Activated naive CD4-positive, alpha-beta T cell treated with anti-CD3 and anti-CD28 coated beads, Interleukin-2, amount 50 U/mL, for 24 hours (primary cell): ENCODE measurements around the gene UBXN2A.
"Not testable (repeated sequence)": the region's sequence is repeated elsewhere in the genome, so short reads cannot be mapped to it uniquely, and the experiment has no call there.

Source experiments
- H3K27ac Mint-ChIP-seq: one replicate; pipeline ENCODE4 v1.8.0; 2021; ENCODE audit warnings: mild to moderate bottlenecking, mixed read lengths
- H3K27me3 Mint-ChIP-seq: one replicate; pipeline ENCODE4 v1.8.0; 2021; ENCODE audit warnings: mixed read lengths
- H3K36me3 Mint-ChIP-seq: one replicate; pipeline ENCODE4 v1.8.0; 2021; ENCODE audit warnings: mixed read lengths
- H3K4me1 Mint-ChIP-seq: one replicate; pipeline ENCODE4 v1.8.0; 2021; ENCODE audit warnings: mixed read lengths
- H3K4me3 Mint-ChIP-seq: one replicate; pipeline ENCODE4 v1.8.0; 2021; ENCODE audit warnings: mild to moderate bottlenecking, mixed read lengths
- H3K9me3 Mint-ChIP-seq: one replicate; pipeline ENCODE4 v1.8.0; 2021; ENCODE audit warnings: mixed read lengths

The UBXN2A gene

GRCh38 chr2:23926290-23926749 lies 13.9 kb upstream of the UBXN2A start:
- Mint-ChIP-seq H3K36me3 (no peaks in the 10 kb centered on the region), H3K4me3 (peak overlapping the region; percentile 99), H3K27me3 (no peaks in the 10 kb centered on the region), H3K27ac (peak overlapping the region; percentile 99), H3K4me1 (peaks cover 53% of the 10 kb centered on the region), H3K9me3 (no peaks in the 10 kb centered on the region)

GRCh38 chr2:23926750-23927571 lies 13.3 kb upstream of the UBXN2A start, which contains the start of gene ATAD2B:
Gene ATAD2B (minus strand): TSS chr2:23927123. CDS start chr2:23926770, 353 bp downstream.
- Mint-ChIP-seq H3K27me3 (no peaks in the 10 kb centered on the region), H3K4me3 (peak within 1 kb of the TSS; percentile 99), H3K36me3 (no peaks in the 10 kb centered on the region), H3K4me1 (peaks cover 53% of the 10 kb centered on the region), H3K9me3 (no peaks in the 10 kb centered on the region), H3K27ac (peak within 1 kb of the TSS; percentile 99)

- Mint-ChIP-seq H3K27ac (no peak overlapping the region), H3K9me3 (no peaks in the 10 kb centered on the region), H3K36me3 (no peaks in the 10 kb centered on the region), H3K4me1 (peaks cover 10% of the 10 kb centered on the region), H3K4me3 (no peak overlapping the region), H3K27me3 (no peaks in the 10 kb centered on the region)
Measured at GRCh38 chr2:23934259-23934658, 6.0 kb upstream of the UBXN2A start.

DNA sequence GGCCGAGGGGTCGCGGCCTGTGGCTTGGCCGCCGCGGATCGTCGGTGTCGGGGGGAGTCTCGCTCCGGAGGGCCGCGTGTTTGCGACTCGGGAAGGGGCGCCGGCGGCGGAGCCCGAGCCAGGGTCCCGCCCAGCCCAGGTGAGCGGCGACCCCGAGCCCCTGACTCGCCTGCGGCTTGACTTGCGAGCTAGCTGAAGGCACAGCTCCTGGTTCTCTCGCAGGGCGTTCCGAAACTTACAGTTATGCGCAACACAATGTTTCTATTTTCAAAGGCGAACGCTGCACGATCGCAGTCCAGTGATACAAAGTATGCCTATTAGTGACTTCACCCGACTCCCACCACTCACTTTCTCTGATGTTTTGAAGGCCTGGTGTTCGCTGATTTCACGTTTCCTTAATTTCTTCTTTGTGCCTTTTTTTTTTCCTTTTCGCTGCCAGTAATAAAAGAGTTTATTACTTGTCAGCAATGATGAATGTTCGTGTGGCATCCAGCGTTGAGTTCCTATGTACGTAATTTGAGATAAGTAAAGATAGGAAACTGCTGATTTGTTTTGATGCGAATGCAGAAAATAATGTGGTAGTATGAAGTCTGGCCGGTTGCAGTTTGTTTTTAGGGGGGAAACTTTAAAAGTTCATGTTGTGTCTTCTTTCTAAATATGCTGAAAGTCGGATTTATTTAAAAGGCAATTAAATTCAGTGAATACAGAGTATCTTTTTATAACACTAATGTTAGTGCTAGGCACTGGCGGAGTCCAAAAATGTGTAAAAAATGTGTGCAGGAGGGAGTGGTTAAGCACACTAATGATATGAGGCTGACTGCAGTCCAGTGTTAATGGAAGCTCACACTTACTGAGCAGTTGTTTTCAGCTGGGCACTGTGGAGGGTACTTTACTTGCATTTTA lies 706 bp downstream of the UBXN2A start:
- Mint-ChIP-seq H3K4me3 (peak overlapping the region; percentile 86), H3K27me3 (no peaks in the 10 kb centered on the region), H3K36me3 (no peaks in the 10 kb centered on the region), H3K4me1 (peaks cover 30% of the 10 kb centered on the region), H3K9me3 (no peaks in the 10 kb centered on the region), H3K27ac (peak overlapping the region; percentile 3)

DNA sequence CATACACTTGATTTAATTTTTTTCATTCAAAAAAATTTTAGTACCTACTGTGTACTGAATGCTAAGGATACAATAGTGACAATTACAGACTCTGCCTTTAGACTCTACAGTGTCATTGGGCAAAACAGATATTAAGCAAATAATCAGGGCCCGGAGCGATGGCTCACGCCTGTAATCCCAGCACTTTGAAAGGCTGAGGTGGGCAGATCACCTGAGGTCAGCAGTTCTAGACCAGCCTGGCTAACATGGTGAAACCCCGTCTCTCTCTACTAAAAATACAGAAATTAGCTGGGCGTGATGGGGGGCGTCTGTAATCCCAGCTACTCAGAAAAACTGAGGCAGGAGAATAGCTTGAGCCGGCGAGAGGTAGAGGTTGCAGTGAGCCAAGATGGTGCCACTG lies 1.4 kb downstream of the UBXN2A start:
- Mint-ChIP-seq H3K4me1 (peaks cover 30% of the 10 kb centered on the region), H3K9me3 (no peaks in the 10 kb centered on the region), H3K36me3 (no peaks in the 10 kb centered on the region), H3K4me3 (peak overlapping the region; percentile 9), H3K27me3 (no peaks in the 10 kb centered on the region), H3K27ac (no peak overlapping the region)

DNA sequence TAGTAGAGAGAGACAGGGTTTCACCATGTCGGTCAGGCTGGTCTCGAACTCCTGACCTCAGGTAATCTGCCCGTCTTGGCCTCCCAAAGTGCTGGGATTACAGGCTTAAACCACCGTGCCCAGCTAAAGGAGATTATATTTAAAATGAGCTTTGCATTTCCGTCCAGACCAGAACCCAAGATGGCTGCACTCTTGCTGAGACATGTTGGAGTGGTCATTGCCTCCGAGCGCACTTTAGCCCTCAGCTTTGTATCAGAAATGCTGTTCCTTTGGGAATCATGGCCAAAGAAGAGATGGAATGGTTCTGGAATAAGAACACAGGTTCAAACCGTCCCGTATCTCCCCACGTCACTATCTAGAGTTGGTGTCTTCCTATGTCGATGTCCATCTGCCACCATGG lies 3.4 kb downstream of the UBXN2A start:
- Mint-ChIP-seq H3K4me1 (peaks cover 35% of the 10 kb centered on the region), H3K27ac (no peak overlapping the region), H3K36me3 (no peaks in the 10 kb centered on the region), H3K9me3 (no peaks in the 10 kb centered on the region), H3K27me3 (no peaks in the 10 kb centered on the region), H3K4me3 (no peak overlapping the region)

DNA sequence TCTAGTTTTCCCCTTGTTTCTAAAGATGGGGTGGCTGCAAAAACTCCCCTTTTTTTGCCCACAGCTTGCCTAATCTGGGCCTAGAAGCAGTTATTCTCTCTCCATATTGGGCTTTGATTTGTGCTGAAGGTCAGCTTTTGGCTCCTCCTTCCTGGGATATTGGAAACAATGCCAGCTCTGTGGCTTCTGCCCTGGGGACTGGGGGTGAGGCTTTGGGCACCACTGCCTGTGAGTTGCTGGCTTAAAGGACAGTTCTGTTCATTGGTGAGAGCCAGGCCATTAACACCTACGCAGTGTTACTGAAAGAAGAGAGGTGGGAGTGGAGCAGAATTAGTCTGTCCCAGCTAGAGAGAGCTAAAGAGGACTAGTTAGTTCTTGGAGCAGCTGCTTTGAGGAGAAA lies 4.3 kb downstream of the UBXN2A start:
- Mint-ChIP-seq H3K27ac (no peak overlapping the region), H3K4me3 (no peak overlapping the region), H3K4me1 (peaks cover 27% of the 10 kb centered on the region), H3K9me3 (no peaks in the 10 kb centered on the region), H3K27me3 (no peaks in the 10 kb centered on the region), H3K36me3 (no peaks in the 10 kb centered on the region)

GRCh38 chr2:23944976-23945375 lies 4.7 kb downstream of the UBXN2A start:
- H3K4me1 Mint-ChIP-seq, result peaks cover 27% of the 10 kb centered on the region
- no peaks in the 10 kb centered on the region for H3K27me3 Mint-ChIP-seq
- H3K4me3 Mint-ChIP-seq, result no peak overlapping the region
- no peak overlapping the region for H3K27ac Mint-ChIP-seq
- no peaks in the 10 kb centered on the region for H3K36me3 Mint-ChIP-seq
- H3K9me3 Mint-ChIP-seq, result no peaks in the 10 kb centered on the region

DNA sequence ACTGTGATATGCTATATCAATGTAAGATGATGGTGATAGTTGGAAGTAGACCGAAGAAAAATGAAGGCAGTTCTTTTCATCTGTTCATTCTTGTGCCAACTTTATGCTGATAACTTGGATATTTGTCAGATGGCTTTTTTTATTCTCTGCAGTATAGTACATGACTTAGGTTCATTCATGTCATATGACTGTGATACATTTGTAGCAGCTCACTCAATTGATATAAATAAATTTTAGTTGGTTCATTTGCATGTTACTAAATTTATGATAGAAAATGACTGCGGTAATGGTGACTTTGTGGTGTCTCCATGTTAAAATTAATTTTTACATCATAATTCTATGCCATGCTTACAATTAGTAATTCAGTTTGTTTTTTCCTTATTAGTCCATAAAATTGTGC lies 7.1 kb downstream of the UBXN2A start:
- Mint-ChIP-seq H3K4me1 (peaks cover 15% of the 10 kb centered on the region), H3K27ac (no peak overlapping the region), H3K36me3 (no peaks in the 10 kb centered on the region), H3K9me3 (no peaks in the 10 kb centered on the region), H3K4me3 (no peak overlapping the region), H3K27me3 (no peaks in the 10 kb centered on the region)

DNA sequence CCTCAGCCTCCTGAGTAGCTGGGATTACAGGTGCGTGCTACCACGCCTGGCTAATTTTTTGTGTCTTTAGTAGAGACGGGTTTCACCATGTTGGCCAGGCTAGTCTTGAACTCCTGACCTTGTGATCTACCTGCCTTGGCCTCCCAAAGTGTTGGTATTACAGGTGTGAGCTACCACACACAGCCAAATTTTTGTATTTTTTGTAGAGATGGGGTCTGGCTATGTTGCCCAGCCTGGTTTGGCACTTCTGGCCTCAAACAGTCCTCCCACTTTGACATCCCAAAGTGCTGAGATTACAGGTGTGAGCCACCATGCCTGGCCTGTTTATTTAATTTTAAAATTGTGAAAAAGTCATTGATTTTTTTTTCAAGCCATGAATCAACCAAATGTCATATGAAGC lies 12.3 kb downstream of the UBXN2A start:
- not testable (repeated sequence) for H3K27me3 Mint-ChIP-seq, H3K4me3 Mint-ChIP-seq, H3K36me3 Mint-ChIP-seq, H3K9me3 Mint-ChIP-seq, H3K27ac Mint-ChIP-seq
- peaks cover 11% of the 10 kb centered on the region for H3K4me1 Mint-ChIP-seq

- no peaks in the 10 kb centered on the region for H3K36me3 Mint-ChIP-seq
- peaks cover 11% of the 10 kb centered on the region for H3K4me1 Mint-ChIP-seq
- H3K9me3 Mint-ChIP-seq, result no peaks in the 10 kb centered on the region
- no peak overlapping the region for H3K4me3 Mint-ChIP-seq
- H3K27ac Mint-ChIP-seq, result no peak overlapping the region
- H3K27me3 Mint-ChIP-seq, result no peaks in the 10 kb centered on the region
Measured at GRCh38 chr2:23953625-23954024, 13.4 kb downstream of the UBXN2A start.

GRCh38 chr2:23954325-23955014 lies 14.2 kb downstream of the UBXN2A start:
- H3K9me3 Mint-ChIP-seq, result no peaks in the 10 kb centered on the region
- peaks cover 11% of the 10 kb centered on the region for H3K4me1 Mint-ChIP-seq
- no peaks in the 10 kb centered on the region for H3K27me3 Mint-ChIP-seq
- no peak overlapping the region for H3K4me3 Mint-ChIP-seq
- no peaks in the 10 kb centered on the region for H3K36me3 Mint-ChIP-seq
- no peak overlapping the region for H3K27ac Mint-ChIP-seq

DNA sequence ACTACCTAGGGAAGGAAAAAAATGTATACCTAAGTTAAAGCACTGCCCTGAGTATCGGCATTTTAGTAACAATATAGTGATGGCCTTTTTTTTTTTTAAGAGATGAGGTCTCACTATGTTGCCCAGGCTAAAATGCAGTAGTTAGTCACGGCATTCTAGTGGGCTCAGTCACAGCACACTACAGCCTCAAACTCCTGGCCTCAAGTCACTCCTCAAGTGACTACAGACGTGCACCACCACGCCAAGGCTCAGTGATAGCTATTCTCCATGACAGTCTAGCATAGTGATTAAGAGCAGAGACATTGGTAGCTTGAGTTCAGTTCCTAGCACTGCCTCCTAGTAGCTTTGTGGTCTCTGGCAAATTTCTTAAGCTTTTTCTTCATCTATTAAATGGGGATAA lies 27.6 kb downstream of the UBXN2A start:
- Mint-ChIP-seq H3K36me3 (peaks cover 5% of the 10 kb centered on the region), H3K27me3 (no peaks in the 10 kb centered on the region), H3K9me3 (no peaks in the 10 kb centered on the region), H3K27ac (no peak overlapping the region), H3K4me1 (peaks cover 3% of the 10 kb centered on the region), H3K4me3 (no peak overlapping the region)

GRCh38 chr2:23976883-23977282 lies 36.6 kb downstream of the UBXN2A start:
- Mint-ChIP-seq H3K9me3 (no peaks in the 10 kb centered on the region), H3K36me3 (peaks cover 6% of the 10 kb centered on the region), H3K27ac (no peak overlapping the region), H3K4me3 (no peak overlapping the region), H3K4me1 (no peaks in the 10 kb centered on the region), H3K27me3 (no peaks in the 10 kb centered on the region)

DNA sequence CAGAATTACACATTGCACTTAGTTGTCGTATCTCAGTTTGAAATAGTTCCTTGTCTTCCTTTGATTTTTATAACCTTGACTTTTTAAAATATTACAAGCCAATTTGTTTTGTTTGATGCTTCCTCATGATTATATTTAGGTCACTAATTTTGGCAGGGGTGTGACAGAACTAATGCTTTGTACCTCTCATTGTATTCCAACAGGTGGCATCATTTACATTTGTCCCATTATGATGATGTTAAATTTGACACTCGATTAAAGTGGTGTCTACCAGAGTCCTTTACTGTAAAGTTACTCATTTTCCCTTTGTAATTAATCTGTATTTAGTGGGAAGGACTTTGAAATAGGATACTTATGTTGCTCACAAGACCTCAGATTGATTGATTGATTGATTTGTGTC lies 48.1 kb downstream of the UBXN2A start:
- Mint-ChIP-seq H3K27ac (no peak overlapping the region), H3K4me3 (no peak overlapping the region), H3K9me3 (no peaks in the 10 kb centered on the region), H3K27me3 (no peaks in the 10 kb centered on the region), H3K36me3 (no peaks in the 10 kb centered on the region), H3K4me1 (no peaks in the 10 kb centered on the region)
